H9 (cell line): ENCODE results near the gene TNFRSF6B. TPM values are rescaled to one million over a fixed set of nuclear protein-coding genes. Genes with fewer than 3 reads are reported as not detected.

Experiments
- DNase-seq: peaks from one replicate; pipeline ENCODE4 v3.0.0-alpha.2; 2017
- H2AFZ ChIP-seq: one replicate; pipeline ENCODE4 v1.6.1; 2013; ENCODE audit warnings: mild to moderate bottlenecking, low read length, control low read depth, moderate library complexity
- H2AK5ac ChIP-seq: 2 replicates; pipeline ENCODE4 v1.6.1; 2013; ENCODE audit warnings: low read length, control low read depth, mixed read lengths; ENCODE audit not compliant: insufficient read length
- H2BK120ac ChIP-seq: one replicate; pipeline ENCODE4 v1.6.1; 2013; ENCODE audit warnings: low read depth, mild to moderate bottlenecking, low read length, control low read depth, inconsistent platforms; ENCODE audit not compliant: poor library complexity, severe bottlenecking
- H2BK12ac ChIP-seq: 2 replicates; pipeline ENCODE4 v1.6.1; 2013; ENCODE audit warnings: low read length, control low read depth, mixed read lengths, low read depth; ENCODE audit not compliant: insufficient read length
- H2BK15ac ChIP-seq: 2 replicates; pipeline ENCODE4 v1.6.1; 2013; ENCODE audit warnings: low read depth, low read length, control low read depth
- H2BK20ac ChIP-seq: one replicate; pipeline ENCODE4 v1.6.1; 2013; ENCODE audit warnings: low read depth, mild to moderate bottlenecking, low read length, control low read depth, inconsistent platforms; ENCODE audit not compliant: poor library complexity, severe bottlenecking
- H2BK5ac ChIP-seq: 2 replicates; pipeline ENCODE4 v1.6.1; 2013; ENCODE audit warnings: low read length, control low read depth, mixed read lengths; ENCODE audit not compliant: insufficient read length
- H3K14ac ChIP-seq: 2 replicates; pipeline ENCODE4 v1.6.1; 2013; ENCODE audit warnings: low read length, control low read depth; ENCODE audit not compliant: insufficient read depth
- H3K18ac ChIP-seq: 2 replicates; pipeline ENCODE4 v1.6.1; 2013; ENCODE audit warnings: low read depth, mild to moderate bottlenecking, mixed read lengths, low read length, control low read depth; ENCODE audit not compliant: insufficient read length
- H3K23ac ChIP-seq: 2 replicates; pipeline ENCODE4 v1.6.1; 2013; ENCODE audit warnings: low read length, control low read depth, mixed read lengths, low read depth; ENCODE audit not compliant: insufficient read length
- H3K23me2 ChIP-seq: 2 replicates; pipeline ENCODE4 v1.6.1; 2013; ENCODE audit warnings: low read depth, mild to moderate bottlenecking, mixed read lengths, low read length, control low read depth; ENCODE audit not compliant: insufficient read length, poor library complexity, severe bottlenecking
- H3K27ac ChIP-seq: 2 replicates; pipeline ENCODE4 v1.5.1; 2013; ENCODE audit warnings: low read length, control low read depth, mixed read lengths, low read depth; ENCODE audit not compliant: insufficient read length
- H3K27me3 ChIP-seq: 2 replicates; pipeline ENCODE4 v1.6.1; 2013; ENCODE audit warnings: low read length, control low read depth, inconsistent platforms; ENCODE audit not compliant: insufficient read depth
- H3K4ac ChIP-seq: 2 replicates; pipeline ENCODE4 v1.6.1; 2013; ENCODE audit warnings: low read depth, mild to moderate bottlenecking, control low read depth, inconsistent platforms, low read length, moderate library complexity
- H3K4me1 ChIP-seq: 2 replicates; pipeline ENCODE4 v1.6.1; 2013; ENCODE audit warnings: low read length, control low read depth, inconsistent platforms; ENCODE audit not compliant: insufficient read depth
- H3K4me2 ChIP-seq: 2 replicates; pipeline ENCODE4 v1.6.1; 2013; ENCODE audit warnings: low read length, control low read depth, mixed read lengths; ENCODE audit not compliant: insufficient read length, insufficient read depth
- H3K56ac ChIP-seq: 2 replicates; pipeline ENCODE4 v1.6.1; 2013; ENCODE audit warnings: low read depth, mild to moderate bottlenecking, mixed read lengths, low read length, control low read depth; ENCODE audit not compliant: insufficient read length
- H3K79me1 ChIP-seq: 2 replicates; pipeline ENCODE4 v1.6.1; 2013; ENCODE audit warnings: low read depth, mild to moderate bottlenecking, moderate library complexity, low read length, control low read depth, inconsistent platforms; ENCODE audit not compliant: insufficient read depth, poor library complexity, severe bottlenecking
- H3K79me2 ChIP-seq: 2 replicates; pipeline ENCODE4 v1.6.1; 2013; ENCODE audit warnings: low read length, control low read depth, inconsistent platforms; ENCODE audit not compliant: insufficient read depth
- H3K9ac ChIP-seq: 2 replicates; pipeline ENCODE4 v1.6.1; 2013; ENCODE audit warnings: low read length, control low read depth, mixed read lengths; ENCODE audit not compliant: insufficient read length; ENCODE audit errors: extremely low read depth
- H3K9me3 ChIP-seq: one replicate; pipeline ENCODE4 v1.6.1; 2013; ENCODE audit warnings: low read depth, low read length, inconsistent platforms; ENCODE audit not compliant: control insufficient read depth
- H3T11ph ChIP-seq: one replicate; pipeline ENCODE4 v1.6.1; 2013; ENCODE audit warnings: mild to moderate bottlenecking, low read length, control low read depth, inconsistent platforms
- H4K20me1 ChIP-seq: one replicate; pipeline ENCODE4 v1.6.1; 2013; ENCODE audit not compliant: control insufficient read depth, insufficient read length, insufficient read depth
- H4K5ac ChIP-seq: 2 replicates; pipeline ENCODE4 v1.6.1; 2013; ENCODE audit warnings: low read depth, mild to moderate bottlenecking, mixed read lengths, low read length, control low read depth; ENCODE audit not compliant: insufficient read length
- H4K8ac ChIP-seq: replicated peaks from 2 replicates; pipeline ENCODE4 v1.6.1; 2013; ENCODE audit warnings: low read length, control low read depth, mixed read lengths, low read depth; ENCODE audit not compliant: insufficient read length
- H4K91ac ChIP-seq: 2 replicates; pipeline ENCODE4 v1.6.1; 2013; ENCODE audit warnings: low read depth, mild to moderate bottlenecking, moderate library complexity, mixed read lengths, low read length, control low read depth; ENCODE audit not compliant: insufficient read length
- H3K27ac Mint-ChIP-seq, 3 experiments: 2 replicates in 2 of 3; 3 replicates in 1 of 3; pipeline ENCODE4 v1.8.0; 2020 to 2021; ENCODE audit warnings: mixed read lengths in 3 of 3, mild to moderate bottlenecking in 1 of 3, moderate library complexity in 1 of 3
- H3K27me3 Mint-ChIP-seq: 2 replicates; pipeline ENCODE4 v1.8.0; 2021; ENCODE audit warnings: low read depth, mild to moderate bottlenecking, moderate library complexity, mixed read lengths
- H3K36me3 Mint-ChIP-seq, 3 experiments: 2 replicates in 2 of 3; 3 replicates in 1 of 3; pipeline ENCODE4 v1.8.0; 2020 to 2021; ENCODE audit warnings: low read depth in 3 of 3, mixed read lengths in 3 of 3; ENCODE audit not compliant: insufficient read depth in 1 of 3
- H3K4me1 Mint-ChIP-seq, 2 experiments: 2 replicates each; pipeline ENCODE4 v1.8.0; 2020; ENCODE audit warnings: mixed read lengths in 2 of 2
- H3K4me3 Mint-ChIP-seq, 2 experiments: 2 replicates in 1 of 2; 3 replicates in 1 of 2; pipeline ENCODE4 v1.8.0; 2020 to 2021; ENCODE audit warnings: mild to moderate bottlenecking in 2 of 2, mixed read lengths in 2 of 2, moderate library complexity in 1 of 2
- H3K9me3 Mint-ChIP-seq, 2 experiments: 2 replicates in 1 of 2; 3 replicates in 1 of 2; pipeline ENCODE4 v1.8.0; 2020; ENCODE audit warnings: mild to moderate bottlenecking in 2 of 2, mixed read lengths in 2 of 2, moderate library complexity in 1 of 2
- CTCF ChIP-seq: fragments of 200-600 bp; sonication (generic); conservative IDR thresholded peaks from 3 replicates; pipeline ENCODE4 v1.8.0; 2021; ENCODE audit warnings: antibody characterized with exemption, mild to moderate bottlenecking
- WGBS: extraction: QIAGEN DNeasy Blood & Tissue Kit; methylation state at CpG from one replicate; pipeline ENCODE4 v1.1.7; 2013; ENCODE audit warnings: missing lambda C conversion rate, low lambda C conversion rate, mixed read lengths; ENCODE audit not compliant: insufficient read length; ENCODE audit errors: extremely low coverage; 5-methylcytosine and 5-hydroxymethylcytosine counted together
- total RNA-seq: library from RNA; stranded (reverse); gene quantifications from 2 replicates; pipeline ENCODE4 v1.2.1, GENCODE V29; 2021

TNFRSF6B gene
- total RNA-seq, 1 experiment from 2014 or later: not detected

- Mint-ChIP-seq H3K4me3 (peak within 1 kb of the TSS; percentile 89 to 91), H3K4me1 (peaks cover 8 to 16% of the 10 kb centered on the region in 2 experiments), H3K27me3 (no peaks in the 10 kb centered on the region), H3K9me3 (peaks cover 0 to 3% of the 10 kb centered on the region in 2 experiments; a peak in 1 of 5 replicates), H3K36me3 (peaks cover 48 to 64% (median 63%) of the 10 kb centered on the region in 3 experiments), H3K27ac (peak within 1 kb of the TSS; percentile 63 to 81 (median 64); a peak in 5 of 7 replicates)
- H2BK120ac ChIP-seq: no peak within 1 kb of the TSS
- no peak within 1 kb of the TSS for H2BK12ac ChIP-seq
- H3K9ac ChIP-seq: peak within 1 kb of the TSS; percentile 35
- H3K23ac ChIP-seq: no peak within 1 kb of the TSS
- H3K4me1 ChIP-seq: no peaks in the 10 kb centered on the region
- peaks cover 12% of the 10 kb centered on the region for H3K23me2 ChIP-seq
- no peak within 1 kb of the TSS for H2AFZ ChIP-seq
- no peak within 1 kb of the TSS for H3K56ac ChIP-seq
- no peaks in the 10 kb centered on the region for H4K20me1 ChIP-seq
- TF ChIP-seq CTCF: no peak
- no CpG with 5 or more reads among the region's 98 CpGs for WGBS
- H3K18ac ChIP-seq: no peak within 1 kb of the TSS
- H3T11ph ChIP-seq: no peak within 1 kb of the TSS
- H4K8ac ChIP-seq: no peak within 1 kb of the TSS
- peak; percentile 84 for DNase-seq
- no peak within 1 kb of the TSS for H2BK5ac ChIP-seq
- H3K4ac ChIP-seq: no peak within 1 kb of the TSS
- H3K9me3 ChIP-seq: no peaks in the 10 kb centered on the region
- no peak within 1 kb of the TSS for H2AK5ac ChIP-seq
- H3K4me2 ChIP-seq: peak within 1 kb of the TSS; percentile 90
- H2BK20ac ChIP-seq: no peak within 1 kb of the TSS
- peak within 1 kb of the TSS; percentile 68; the same call in 1 of the 2 replicates for H3K14ac ChIP-seq
- no peak within 1 kb of the TSS for H3K27ac ChIP-seq
- no peak within 1 kb of the TSS for H2BK15ac ChIP-seq
- no peaks in the 10 kb centered on the region for H3K27me3 ChIP-seq
- H4K5ac ChIP-seq: no peak within 1 kb of the TSS
- peaks cover 11% of the 10 kb centered on the region; the same call in 1 of the 2 replicates for H3K79me2 ChIP-seq
- H4K91ac ChIP-seq: no peak within 1 kb of the TSS
- peaks cover 4% of the 10 kb centered on the region for H3K79me1 ChIP-seq
These were observed 11.3 kb downstream of the TNFRSF6B start, which contains the start of the genes ARFRP1 and ZGPAT for GRCh38 chr20:63707558-63708300. ARFRP1 (minus strand) TSS chr20:63707976; CDS start chr20:63707091, 885 bp downstream. ZGPAT (plus strand) TSS chr20:63708039; CDS start chr20:63708581, 542 bp downstream.
